Activated T-cell treated with anti-CD3 and anti-CD28 coated beads for 24 hours (primary cell): Measurements from ENCODE around the gene PEBP1.
A peak's percentile ranks its signal among the peaks of the same experiment; 100 is the strongest.
"Not testable (repeated sequence)": the region's sequence is repeated elsewhere in the genome, so short reads cannot be mapped to it uniquely, and the experiment has no call there.

ENCODE experiments used
- DNase-seq: peaks from one replicate; pipeline ENCODE4 v3.0.0-alpha.2; 2020; ENCODE audit warnings: low read depth

PEBP1 gene

GRCh38 chr12:118135788-118136558, at the start of gene PEBP1:
TSS of gene PEBP1 (plus strand) at chr12:118136124. CDS start at chr12:118136210, 86 bp downstream.
- peak; percentile 92 for DNase-seq

DNA sequence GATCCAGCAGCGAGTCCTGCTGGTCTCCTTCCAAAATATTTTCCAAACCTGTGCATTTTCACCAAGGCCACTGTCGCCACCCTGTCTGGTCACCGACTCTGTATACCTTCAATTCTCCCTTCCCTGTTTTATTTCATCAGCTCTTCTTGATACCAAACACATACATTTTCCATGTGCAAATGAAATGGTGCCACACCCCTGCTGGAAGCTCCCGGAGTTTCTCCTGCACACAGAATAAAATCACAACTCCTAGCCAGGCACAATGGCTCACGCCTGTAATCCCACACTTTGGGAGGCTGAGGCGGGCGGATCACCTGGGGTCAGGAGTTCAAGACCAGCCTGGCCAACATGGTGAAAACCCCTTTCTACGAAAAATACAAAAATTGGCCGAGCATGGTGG, 46.1 kb upstream of the PEBP1 start:
- no peak for DNase-seq

GRCh38 chr12:118094039-118094438, 41.9 kb upstream of the PEBP1 start:
- DNase-seq = no peak

DNA sequence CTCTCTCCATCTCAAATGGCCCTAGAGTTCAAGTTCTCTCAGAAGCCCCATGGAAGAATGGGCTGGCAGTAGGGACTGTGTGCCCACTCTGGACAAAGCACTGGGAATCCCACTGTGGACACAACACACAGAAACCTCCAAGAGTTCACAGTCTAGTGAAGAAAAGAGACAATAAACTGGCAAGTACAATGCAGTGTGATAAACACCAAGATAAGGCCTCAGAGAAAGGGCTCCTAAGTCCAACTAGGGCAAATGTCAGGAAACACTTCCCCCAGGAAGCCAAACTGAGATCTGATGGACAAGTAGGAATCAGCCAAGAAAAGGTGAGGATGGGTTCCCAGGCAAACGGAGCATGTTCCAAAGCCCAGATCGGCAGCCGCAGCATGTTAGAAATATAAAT, 37.5 kb upstream of the PEBP1 start:
- DNase-seq = no peak

DNA sequence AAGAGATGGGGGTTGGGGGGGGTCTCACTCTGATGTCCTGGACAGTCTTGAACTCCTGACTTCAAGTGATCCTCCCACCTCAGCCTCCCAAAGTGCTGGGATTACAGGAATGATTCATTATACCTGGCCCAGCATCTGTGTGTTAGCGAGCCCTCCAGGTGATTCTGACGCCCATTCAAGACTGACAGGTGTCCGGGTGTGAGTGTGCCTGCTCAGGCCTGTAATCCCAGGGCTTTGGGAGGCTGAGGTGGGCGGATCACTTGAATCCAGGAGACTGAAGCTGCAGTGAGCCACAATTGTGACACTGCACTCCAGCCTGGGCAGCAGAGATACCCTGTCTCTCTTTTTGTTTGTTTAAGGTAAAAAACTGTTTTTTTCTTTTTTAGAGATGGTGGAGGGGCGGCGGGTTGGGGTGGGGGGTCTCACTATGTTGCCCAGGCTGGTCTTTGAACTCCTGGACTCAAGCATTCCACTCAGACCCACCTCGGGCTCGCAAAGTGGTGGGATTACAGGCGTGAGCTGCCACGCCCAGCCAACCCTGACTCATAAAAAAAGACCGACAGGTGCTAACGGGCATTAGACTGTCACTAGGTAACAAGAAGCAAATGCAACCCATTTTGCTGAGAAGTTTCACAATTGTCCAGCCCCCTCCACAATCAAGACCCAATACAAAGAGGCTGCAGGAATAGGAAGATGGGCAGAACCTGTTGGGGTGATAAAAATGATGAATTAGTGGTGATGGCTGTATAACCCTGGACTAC, 36.8 kb upstream of the PEBP1 start:
- DNase-seq = no peak

GRCh38 chr12:118101051-118101450, 34.9 kb upstream of the PEBP1 start:
- no peak for DNase-seq

DNA sequence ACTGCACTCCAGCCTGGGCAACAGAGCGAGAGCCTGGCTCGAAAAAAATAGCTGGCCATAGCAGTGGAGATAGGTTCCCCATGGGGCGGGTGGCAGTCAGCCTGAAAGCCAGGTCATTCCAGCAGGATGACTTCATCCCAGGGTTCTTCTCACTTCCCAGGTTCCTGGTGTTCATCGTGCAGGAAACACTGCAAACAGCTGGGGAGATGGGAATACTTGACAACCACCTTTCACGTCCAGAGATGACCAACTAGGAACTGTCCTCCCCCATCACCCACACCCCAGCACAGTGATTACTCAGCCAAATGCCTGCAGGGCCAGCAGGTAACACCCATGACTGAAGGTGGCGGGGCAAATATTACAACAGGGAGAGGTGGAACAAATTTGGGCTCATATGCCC, 33.9 kb upstream of the PEBP1 start:
- no peak for DNase-seq

GRCh38 chr12:118102609-118103008, 33.3 kb upstream of the PEBP1 start:
- DNase-seq = no peak

DNA sequence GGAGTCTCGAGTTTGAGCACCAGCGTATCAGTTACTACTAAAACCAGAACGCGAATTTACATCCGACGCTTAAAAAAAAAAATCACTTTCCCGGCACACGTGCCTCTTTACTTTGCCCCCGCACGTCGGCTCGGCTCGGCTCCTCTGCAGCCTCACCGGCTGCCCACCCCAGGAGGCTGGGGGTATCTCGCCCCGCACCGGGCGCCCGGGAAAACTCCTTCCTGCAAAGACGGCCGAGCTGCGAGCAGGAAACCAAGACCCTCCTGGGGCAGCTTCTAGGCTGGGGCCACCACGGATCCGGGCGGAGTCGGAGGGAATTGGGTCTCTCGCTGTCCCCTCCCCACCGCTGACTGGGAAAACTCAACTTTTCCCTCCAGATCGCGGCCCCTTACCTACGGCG, 32.7 kb upstream of the PEBP1 start:
- no peak for DNase-seq

DNA sequence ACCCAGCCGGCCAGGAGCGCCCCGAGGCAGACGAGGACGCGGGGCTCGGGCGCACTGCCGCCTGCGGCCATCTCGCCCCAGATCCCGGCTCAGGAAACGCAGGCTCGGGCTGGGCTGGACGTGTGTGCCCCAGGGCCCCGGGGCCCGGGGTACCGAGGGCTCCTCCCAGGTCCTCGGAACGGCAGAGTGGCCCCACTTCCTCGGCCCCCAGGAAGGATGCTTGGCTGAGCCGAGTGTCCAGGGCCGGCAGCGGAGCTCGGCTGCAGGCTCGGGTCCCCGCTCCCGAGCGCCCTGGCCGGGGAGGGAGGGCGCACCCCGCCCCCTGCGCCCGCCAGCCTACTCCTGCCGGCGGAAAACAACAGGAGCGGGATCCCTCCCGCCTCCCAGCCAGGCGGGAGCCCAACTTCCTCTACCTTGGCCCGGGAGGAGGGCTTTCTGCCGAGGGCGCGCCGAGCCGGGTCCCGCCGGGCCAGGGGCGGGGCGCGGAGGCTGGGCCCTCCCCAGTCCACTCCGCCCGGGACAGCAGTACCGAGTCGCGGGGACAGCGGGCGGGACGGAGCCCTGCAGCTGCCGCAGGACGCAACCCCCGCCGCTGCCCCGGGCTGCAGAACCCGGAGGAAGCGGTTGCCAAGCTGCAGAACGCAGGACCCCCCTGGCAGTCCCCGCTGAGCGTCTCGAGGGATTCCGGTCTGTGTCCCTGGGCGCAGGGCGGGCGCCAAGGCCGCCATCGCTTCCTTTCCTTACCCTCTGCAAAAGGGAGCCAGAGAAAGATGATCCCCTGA, 32.1 kb upstream of the PEBP1 start, which contains the start of gene VSIG10:
Gene VSIG10 (minus strand): TSS at position 411 of the 782 bp plus-strand sequence. CDS start 340 bp downstream, at position 71.
- DNase-seq = no peak

DNA sequence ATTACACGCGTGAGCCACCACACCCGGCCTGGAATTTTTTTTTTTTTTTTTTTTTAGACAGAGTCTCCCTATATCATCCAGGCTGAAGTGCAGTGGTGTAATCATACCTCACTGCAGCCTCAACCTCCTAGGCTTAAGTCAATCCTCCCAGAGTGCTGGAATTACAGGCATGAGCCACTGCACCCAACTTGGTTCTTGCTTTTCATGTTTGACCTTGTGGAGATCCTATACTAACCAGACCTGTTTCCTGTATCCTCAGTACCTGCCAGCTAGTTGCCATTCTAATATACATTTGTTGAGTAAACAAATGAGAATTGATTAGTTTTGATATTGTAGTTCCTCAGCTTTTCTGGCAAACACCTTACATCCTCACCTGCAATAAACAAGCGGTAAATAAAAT, 28.9 kb upstream of the PEBP1 start:
- no peak for DNase-seq

DNA sequence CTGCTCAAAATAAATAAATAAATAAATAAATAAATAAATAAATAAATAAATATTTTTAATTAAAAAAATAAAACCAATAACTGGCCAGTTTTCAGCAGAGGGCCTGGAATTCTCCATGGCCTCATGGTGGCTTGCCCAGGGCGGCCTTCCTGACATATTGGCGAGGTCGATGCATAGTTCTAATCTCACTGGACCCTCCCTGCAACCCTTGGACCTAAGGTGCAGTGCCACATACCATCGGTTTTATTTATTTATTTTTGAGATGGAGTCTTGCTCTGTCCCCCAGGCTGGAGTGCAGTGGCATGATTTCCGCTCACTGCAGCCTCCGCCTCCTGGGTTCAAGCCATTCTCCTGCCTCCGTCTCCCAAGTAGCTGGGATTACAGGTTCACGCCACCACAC, 28.2 kb upstream of the PEBP1 start:
- DNase-seq = no peak

DNA sequence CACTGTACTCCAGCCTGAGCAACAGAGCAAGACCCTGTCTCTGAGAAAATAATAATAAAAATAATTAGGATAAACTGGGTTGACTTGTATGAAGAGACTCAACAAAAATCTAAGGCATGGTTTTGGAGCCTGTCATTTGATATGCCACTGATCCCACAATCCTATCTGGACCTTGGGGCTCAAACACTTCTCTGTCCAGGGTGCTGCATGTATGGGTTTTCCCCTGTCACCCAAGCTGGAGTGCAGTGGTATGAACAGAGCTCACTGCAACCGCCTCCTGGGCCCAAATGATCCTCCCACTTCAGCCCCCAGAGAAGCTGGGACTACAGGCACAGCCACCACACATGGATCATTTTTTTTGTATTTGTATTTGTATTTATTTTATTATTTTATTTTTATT, 26.8 kb upstream of the PEBP1 start:
- no peak for DNase-seq

DNA sequence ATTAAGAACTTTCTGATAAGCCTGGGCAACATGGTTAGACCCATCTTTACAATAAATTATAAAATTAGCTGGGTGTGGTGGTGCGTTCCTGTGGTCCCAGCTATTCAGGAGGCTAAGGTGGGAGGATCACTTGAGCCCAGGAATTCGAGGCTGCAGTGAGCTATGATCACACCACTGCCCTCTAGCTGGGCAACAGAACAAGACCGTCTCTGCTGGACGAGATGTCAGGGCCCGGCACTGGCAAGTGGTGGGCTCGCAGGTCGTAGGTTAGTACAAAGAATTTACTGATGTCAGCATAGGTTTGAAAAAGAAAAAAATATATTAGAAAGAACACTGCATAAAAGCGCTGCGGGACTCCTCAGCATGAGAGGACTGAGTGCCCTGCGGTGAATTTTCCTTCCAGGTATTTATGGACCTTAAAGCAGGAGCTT, 16.5 kb upstream of the PEBP1 start:
- DNase-seq = no peak

GRCh38 chr12:118120579-118121363, 15.2 kb upstream of the PEBP1 start:
- DNase-seq = peak; percentile 50

GRCh38 chr12:118122264-118122663, 13.7 kb upstream of the PEBP1 start:
- DNase-seq = no peak

- DNase-seq = no peak
Measured at GRCh38 chr12:118124333-118124874, 11.5 kb upstream of the PEBP1 start.

DNA sequence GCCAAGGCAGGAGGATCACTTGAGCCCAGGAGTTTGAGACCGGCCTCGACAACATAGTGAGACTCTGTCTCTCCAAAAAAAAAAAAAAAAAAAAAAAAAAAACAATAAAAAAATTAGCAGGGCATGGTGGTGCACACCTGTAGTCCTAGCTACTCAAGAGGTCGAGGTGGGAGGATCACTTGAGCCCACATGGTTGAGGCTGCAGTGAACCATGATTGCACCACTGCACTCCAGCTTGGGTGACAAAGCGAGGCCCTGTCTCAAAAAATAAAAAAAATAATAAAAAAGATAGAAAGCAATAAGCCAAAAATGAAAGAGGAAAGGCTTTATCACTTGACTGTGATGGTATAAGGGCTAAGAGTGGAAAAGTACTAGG, 10.2 kb upstream of the PEBP1 start:
- no peak for DNase-seq

DNA sequence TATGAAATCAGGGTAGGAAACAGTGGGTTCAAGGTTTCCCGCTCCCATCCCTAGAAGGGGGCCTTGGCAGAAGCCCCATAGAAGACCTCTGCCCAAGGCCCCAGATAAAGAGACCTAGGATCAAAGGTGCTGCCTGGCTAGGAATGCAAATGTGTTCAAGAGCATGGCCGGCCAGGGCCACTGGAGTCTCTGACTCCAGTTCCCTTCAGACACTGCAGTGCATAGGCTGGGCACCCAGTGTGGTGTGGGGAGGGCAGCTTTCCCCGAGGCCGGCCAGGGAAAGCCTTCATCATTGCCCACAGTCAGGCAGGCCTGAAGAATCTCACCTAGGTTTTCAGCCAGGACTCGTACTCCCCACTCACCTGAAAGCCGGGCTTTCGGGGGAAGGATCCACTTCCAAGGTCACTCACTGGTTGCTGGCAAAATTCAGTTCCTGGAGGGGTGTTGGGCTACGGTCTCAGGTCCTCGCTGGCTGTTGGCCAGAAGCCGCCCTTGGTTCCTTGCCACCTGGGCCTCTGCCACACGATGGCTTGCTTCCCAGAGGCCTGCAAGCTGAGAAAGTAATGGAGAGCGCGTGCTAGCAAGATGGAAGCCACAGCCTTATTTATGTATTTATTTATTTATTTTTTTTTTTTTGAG, 9.7 kb upstream of the PEBP1 start:
- DNase-seq = no peak

DNA sequence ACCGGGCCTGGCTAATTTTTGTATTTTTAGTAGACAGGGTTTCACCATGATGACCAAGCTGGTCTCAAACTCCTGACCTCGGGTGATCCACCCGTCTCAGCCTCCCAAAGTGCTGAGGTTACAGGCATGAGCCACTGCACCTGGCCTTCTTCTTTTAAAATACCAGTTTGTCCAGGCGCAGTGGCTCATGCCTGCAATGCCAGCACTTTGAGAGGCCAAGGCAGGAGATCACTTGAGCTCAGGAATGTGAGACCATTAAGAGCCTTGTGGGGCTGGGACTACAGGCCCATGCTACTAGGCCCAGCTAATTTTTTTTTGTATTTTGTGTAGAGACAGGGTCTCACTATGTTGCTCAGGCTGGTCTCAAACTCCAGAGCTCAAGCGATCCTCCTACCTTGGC, 8.1 kb upstream of the PEBP1 start:
- no peak for DNase-seq

- DNase-seq = not testable (repeated sequence)
Measured at GRCh38 chr12:118129436-118129835, 6.5 kb upstream of the PEBP1 start.
